ENCODE results near the gene CDKN2A.

The CDKN2A gene

GRCh38 chr9:22039258-22039657 is 45.1 kb upstream of the CDKN2A start:
- DNase-seq (ENCODE audit: extremely low spot score) = no peak
- ChIA-PET CTCF (interaction anchor here (0.7 kb wide), 1 partner anchor 226 kb away, joined by 3 read pairs; no protein-coding TSS in a partner anchor), POLR2A (no interaction called here)
- TF ChIP-seq CTBP1 (IDR thresholded peaks at IDR 0.05; ENCODE audit: borderline replicate concordance) (no peak), SP1 (IDR thresholded peaks at IDR 0.05) (no peak), ZNF384 (IDR thresholded peaks at IDR 0.05) (no peak), ARNT (IDR thresholded peaks at IDR 0.05) (no peak), ELF4 (IDR thresholded peaks at IDR 0.05) (no peak), FOXM1 (IDR thresholded peaks at IDR 0.05; ENCODE audit: borderline replicate concordance) (no peak), BHLHE40 (IDR thresholded peaks at IDR 0.05; ENCODE audit: borderline replicate concordance) (no peak), TARDBP (IDR thresholded peaks at IDR 0.05) (no peak), LEF1 (IDR thresholded peaks at IDR 0.05; ENCODE audit: borderline replicate concordance) (no peak), NFRKB (IDR thresholded peaks at IDR 0.05) (no peak), L3MBTL2 (conservative IDR thresholded peaks at IDR 0.05) (no peak)
- TF ChIP-seq, protein P1, sequence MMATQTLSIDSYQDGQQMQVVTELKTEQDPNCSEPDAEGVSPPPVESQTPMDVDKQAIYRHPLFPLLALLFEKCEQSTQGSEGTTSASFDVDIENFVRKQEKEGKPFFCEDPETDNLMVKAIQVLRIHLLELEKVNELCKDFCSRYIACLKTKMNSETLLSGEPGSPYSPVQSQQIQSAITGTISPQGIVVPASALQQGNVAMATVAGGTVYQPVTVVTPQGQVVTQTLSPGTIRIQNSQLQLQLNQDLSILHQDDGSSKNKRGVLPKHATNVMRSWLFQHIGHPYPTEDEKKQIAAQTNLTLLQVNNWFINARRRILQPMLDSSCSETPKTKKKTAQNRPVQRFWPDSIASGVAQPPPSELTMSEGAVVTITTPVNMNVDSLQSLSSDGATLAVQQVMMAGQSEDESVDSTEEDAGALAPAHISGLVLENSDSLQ (IDR thresholded peaks at IDR 0.05) = no peak

GRCh38 chr9:22037954-22038690 is 43.9 kb upstream of the CDKN2A start:
- POLR2A ChIA-PET = no interaction called here
- CTCF ChIA-PET = interaction anchor here (0.6 to 1.5 kb wide), 4 partner anchors 11 to 227 kb away, joined by 3 to 7 read pairs (median 4); no protein-coding TSS in a partner anchor
- no peak for DNase-seq (ENCODE audit: extremely low spot score)
- no peak for TF ChIP-seq ELF4 (IDR thresholded peaks at IDR 0.05)
- TF ChIP-seq CTBP1 (IDR thresholded peaks at IDR 0.05; ENCODE audit: borderline replicate concordance) = no peak
- TF ChIP-seq L3MBTL2 (conservative IDR thresholded peaks at IDR 0.05) = no peak
- no peak for TF ChIP-seq TARDBP (IDR thresholded peaks at IDR 0.05)
- no peak for TF ChIP-seq SUZ12 (IDR thresholded peaks at IDR 0.05)
- no peak for TF ChIP-seq LEF1 (IDR thresholded peaks at IDR 0.05; ENCODE audit: borderline replicate concordance)
- TF ChIP-seq FOXA1 (IDR thresholded peaks at IDR 0.05) = no peak
- TF ChIP-seq FOXM1 (IDR thresholded peaks at IDR 0.05; ENCODE audit: borderline replicate concordance) = no peak
- TF ChIP-seq NFRKB (IDR thresholded peaks at IDR 0.05) = no peak
- TF ChIP-seq HDGF (IDR thresholded peaks at IDR 0.05; ENCODE audit: borderline replicate concordance) = no peak
- no peak for TF ChIP-seq FOXK2 (IDR thresholded peaks at IDR 0.05)
- TF ChIP-seq ARNT (IDR thresholded peaks at IDR 0.05) = no peak

DNA sequence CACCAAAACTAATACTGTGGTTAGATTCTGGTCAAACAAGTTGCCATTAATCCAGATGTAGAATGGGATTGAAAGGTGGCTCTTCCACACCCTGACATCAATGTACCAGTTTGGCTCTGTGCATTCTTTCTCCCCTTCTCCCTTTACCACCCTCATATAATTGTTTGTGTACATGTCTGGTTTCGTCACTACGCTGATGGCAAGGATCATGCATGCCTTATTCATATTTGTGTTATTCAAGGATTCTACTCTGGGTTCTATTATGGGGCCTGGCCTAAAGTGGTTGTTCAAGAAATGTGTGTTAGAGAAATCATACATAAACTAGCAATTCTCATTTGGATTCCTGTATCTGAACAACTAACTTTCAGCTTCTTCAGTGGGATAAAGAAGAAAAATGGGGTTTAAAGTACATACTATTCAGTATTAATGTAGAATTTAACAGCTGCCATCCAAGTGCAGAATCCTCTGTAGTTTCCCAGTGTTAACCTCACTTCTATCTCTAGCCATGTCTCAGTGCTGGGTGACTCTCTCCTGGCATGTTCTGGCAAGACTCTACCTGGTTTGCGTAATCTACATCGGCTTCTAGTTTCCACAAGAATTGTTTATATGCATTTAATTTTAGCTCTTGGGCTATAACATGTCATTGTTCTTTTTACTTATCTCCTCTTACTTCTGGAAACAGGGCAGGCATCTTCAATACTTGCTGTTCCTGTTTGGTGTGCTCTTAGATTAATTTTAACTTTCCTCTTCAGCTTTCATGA is 42.9 kb upstream of the CDKN2A start:
- no peak for DNase-seq (ENCODE audit: extremely low spot score)
- CTCF ChIA-PET = interaction anchor here (0.6 to 1.5 kb wide), 3 partner anchors 16 to 226 kb away, joined by 3 to 4 read pairs (median 3); no protein-coding TSS in a partner anchor
- POLR2A ChIA-PET = no interaction called here
- TF ChIP-seq SUZ12 (IDR thresholded peaks at IDR 0.05) (no peak), BHLHE40 (IDR thresholded peaks at IDR 0.05; ENCODE audit: borderline replicate concordance) (no peak), FOXK2 (IDR thresholded peaks at IDR 0.05) (no peak), ARNT (IDR thresholded peaks at IDR 0.05) (no peak), ELF4 (IDR thresholded peaks at IDR 0.05) (no peak)

DNA sequence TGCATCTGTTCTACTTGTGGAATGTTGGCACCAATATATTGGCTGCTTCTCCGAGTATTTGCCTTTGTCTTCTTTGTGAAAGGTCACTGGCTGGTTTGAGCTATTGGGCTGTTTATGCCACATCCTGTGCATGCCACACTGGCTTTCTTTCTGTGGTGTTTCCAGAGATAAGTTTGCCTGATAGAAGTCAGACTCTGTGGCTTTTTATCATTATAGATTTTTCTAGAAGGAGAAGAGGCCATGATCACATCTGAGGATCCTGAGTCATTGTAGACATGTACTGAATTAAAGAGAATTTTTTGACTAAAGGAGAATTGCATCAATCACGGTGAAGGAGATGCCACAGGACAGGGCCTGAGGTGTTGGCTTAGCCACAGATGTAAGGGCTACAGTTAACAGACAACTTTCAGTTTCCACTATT is 41.4 kb upstream of the CDKN2A start:
- ChIA-PET CTCF (no interaction called here), POLR2A (no interaction called here)
- no peak for DNase-seq (ENCODE audit: extremely low spot score)
- TF ChIP-seq TARDBP (IDR thresholded peaks at IDR 0.05) (no peak), FOXK2 (IDR thresholded peaks at IDR 0.05) (no peak), SP1 (IDR thresholded peaks at IDR 0.05) (no peak), NFRKB (IDR thresholded peaks at IDR 0.05) (no peak), ARNT (IDR thresholded peaks at IDR 0.05) (no peak), CTBP1 (IDR thresholded peaks at IDR 0.05; ENCODE audit: borderline replicate concordance) (no peak)
- TF ChIP-seq, protein P1 (IDR thresholded peaks at IDR 0.05) = no peak

GRCh38 chr9:22033012-22033630 is 38.9 kb upstream of the CDKN2A start:
- CTCF ChIA-PET = no interaction called here
- no peak for DNase-seq (ENCODE audit: extremely low spot score)
- TF ChIP-seq, protein P1 (IDR thresholded peaks at IDR 0.05) = no peak
- TF ChIP-seq NFRKB (IDR thresholded peaks at IDR 0.05) = no peak
- TF ChIP-seq ARNT (IDR thresholded peaks at IDR 0.05) = no peak
- POLR2A ChIA-PET = no interaction called here

- TF ChIP-seq FOXK2 (IDR thresholded peaks at IDR 0.05) (no peak), NFRKB (IDR thresholded peaks at IDR 0.05) (no peak), FOXA1 (IDR thresholded peaks at IDR 0.05) (no peak), SUZ12 (IDR thresholded peaks at IDR 0.05) (no peak), SP1 (IDR thresholded peaks at IDR 0.05) (no peak), ARNT (IDR thresholded peaks at IDR 0.05) (no peak), L3MBTL2 (conservative IDR thresholded peaks at IDR 0.05) (no peak), CTBP1 (IDR thresholded peaks at IDR 0.05; ENCODE audit: borderline replicate concordance) (no peak), FOXM1 (IDR thresholded peaks at IDR 0.05; ENCODE audit: borderline replicate concordance) (no peak), BHLHE40 (IDR thresholded peaks at IDR 0.05; ENCODE audit: borderline replicate concordance) (no peak), ZNF384 (IDR thresholded peaks at IDR 0.05) (no peak), ELF4 (IDR thresholded peaks at IDR 0.05) (no peak), TARDBP (IDR thresholded peaks at IDR 0.05) (no peak), LEF1 (IDR thresholded peaks at IDR 0.05; ENCODE audit: borderline replicate concordance) (no peak), HDGF (IDR thresholded peaks at IDR 0.05; ENCODE audit: borderline replicate concordance) (no peak)
- TF ChIP-seq, protein P1 (IDR thresholded peaks at IDR 0.05) = no peak
- POLR2A ChIA-PET = no interaction called here
- CTCF ChIA-PET = interaction anchor here (0.6 kb wide), 1 partner anchor 93 kb away, joined by 3 read pairs; no protein-coding TSS in a partner anchor
- DNase-seq (ENCODE audit: extremely low spot score) = no peak
These were observed 37.6 kb upstream of the CDKN2A start for GRCh38 chr9:22031655-22032411.
